Caco-2 (cell line): Measurements from ENCODE around the gene NRBF2. TPM values are rescaled to one million over a fixed set of nuclear protein-coding genes. Genes with fewer than 3 reads are reported as not detected.

ENCODE experiments used
- BruUV-seq: library from RNA; stranded (reverse); fragments of 400-500 nt; replicated peaks from 2 replicates; lab custom pipeline; 2021; lab: Mats Ljungman, UMichigan
- CTCF ChIA-PET: fragments of 300-600 bp; sonication (Branson Sonifier 250); formaldehyde crosslinking; loops from one replicate; lab custom pipeline; 2022; ENCODE audit warnings: antibody characterized with exemption; lab: Charles Lee
- POLR2A ChIA-PET: fragments of 300-600 bp; sonication (Branson Sonifier 250); formaldehyde crosslinking; loops from one replicate; lab custom pipeline; 2022; ENCODE audit warnings: antibody characterized with exemption; lab: Charles Lee
- DNase-seq, 2 experiments: peaks; one replicate each; pipeline versions ENCODE4 v3.0.0 to v3.0.0-alpha.2; 2020 to 2022
- H3K27me3 ChIP-seq: replicated peaks from 2 replicates; pipeline ENCODE4 v1.6.0; 2011; ENCODE audit warnings: low read length; ENCODE audit not compliant: control insufficient read depth, insufficient read depth
- H3K36me3 ChIP-seq: 2 replicates; pipeline ENCODE4 v1.5.1; 2011; ENCODE audit warnings: low read length; ENCODE audit not compliant: control insufficient read depth, insufficient read depth
- H3K4me1 ChIP-seq: fragments of 250-450 bp; sonication (Bioruptor Pico); 2 replicates; pipeline ENCODE4 v1.5.1; 2020; ENCODE audit warnings: mild to moderate bottlenecking
- H3K4me3 ChIP-seq: 2 replicates; pipeline ENCODE4 v1.5.1; 2011; ENCODE audit warnings: low read depth, mild to moderate bottlenecking, control low read depth, low read length
- H3K9me3 ChIP-seq: fragments of 250-450 bp; sonication (Bioruptor Pico); 2 replicates; pipeline ENCODE4 v1.5.1; 2020; ENCODE audit warnings: mild to moderate bottlenecking, moderate library complexity
- H3K27ac Mint-ChIP-seq: one replicate; pipeline ENCODE4 v1.8.0; 2022; ENCODE audit warnings: mixed read lengths; ENCODE audit not compliant: unreplicated experiment
- H3K27me3 Mint-ChIP-seq: one replicate; pipeline ENCODE4 v1.8.0; 2022; ENCODE audit warnings: mixed read lengths; ENCODE audit not compliant: insufficient read depth, unreplicated experiment
- H3K36me3 Mint-ChIP-seq: one replicate; pipeline ENCODE4 v1.8.0; 2022; ENCODE audit warnings: mild to moderate bottlenecking, mixed read lengths; ENCODE audit not compliant: insufficient read depth, unreplicated experiment
- H3K4me1 Mint-ChIP-seq: one replicate; pipeline ENCODE4 v1.8.0; 2022; ENCODE audit warnings: low read depth, mixed read lengths; ENCODE audit not compliant: unreplicated experiment
- H3K4me3 Mint-ChIP-seq: one replicate; pipeline ENCODE4 v1.8.0; 2022; ENCODE audit warnings: mild to moderate bottlenecking, moderate library complexity, mixed read lengths; ENCODE audit not compliant: unreplicated experiment
- H3K9me3 Mint-ChIP-seq: one replicate; pipeline ENCODE4 v1.8.0; 2022; ENCODE audit warnings: mixed read lengths; ENCODE audit not compliant: unreplicated experiment
- CTCF ChIP-seq, 2 experiments: fragments of 200-600 bp in 1 of 2; IDR thresholded peaks; 1 replicate in 1 of 2; 2 replicates in 1 of 2; pipeline versions ENCODE4 v1.5.1 to v1.8.0; 2011 to 2022; ENCODE audit warnings: antibody characterized with exemption in 1 of 2, control low read depth in 1 of 2, inconsistent platforms in 1 of 2, low read depth in 1 of 2, low read length in 1 of 2, mild to moderate bottlenecking in 1 of 2, moderate library complexity in 1 of 2; ENCODE audit not compliant: insufficient read depth in 1 of 2, severe bottlenecking in 1 of 2, unreplicated experiment in 1 of 2
- intact Hi-C: fragments of 100-400 bp; cut with micrococcal nuclease; formaldehyde crosslinking; loops from one replicate; pipeline ENCODE4 v1.10.0; 2022; ENCODE audit not compliant: unreplicated experiment
- total RNA-seq: library from RNA; stranded (reverse); gene quantifications from 2 replicates; pipeline ENCODE4 v1.2.3, GENCODE V29; 2022

The NRBF2 gene
- total RNA-seq, 1 experiment from 2014 or later = 52.5 TPM

- H3K4me3 ChIP-seq = peak overlapping the region; percentile 60
- Mint-ChIP-seq H3K27ac (peak overlapping the region; percentile 91), H3K4me1 (peaks cover 35% of the 10 kb centered on the region), H3K27me3 (no peaks in the 10 kb centered on the region), H3K9me3 (peaks cover 21% of the 10 kb centered on the region), H3K4me3 (peak overlapping the region; percentile 94), H3K36me3 (peaks cover 19% of the 10 kb centered on the region)
- peaks cover 9% of the 10 kb centered on the region; the same call in 1 of the 2 replicates for H3K9me3 ChIP-seq
- intact Hi-C loops = loop anchor here (1.0 kb wide), 5 partner anchors 24 to 496 kb away; partner anchors contain the start of genes ADO and EGR2
- H3K36me3 ChIP-seq = no peaks in the 10 kb centered on the region
- no peak for TF ChIP-seq CTCF (IDR thresholded peaks at IDR 0.05; ENCODE audit: insufficient read depth in 1 of 2, low read depth in 1 of 2, low read length in 1 of 2, severe bottlenecking in 1 of 2, unreplicated experiment in 1 of 2)
- no peaks in the 10 kb centered on the region for H3K27me3 ChIP-seq
- BruUV-seq = TSS peak; percentile 64
- ChIA-PET CTCF (interaction anchor here (0.6 to 1.0 kb wide), 4 partner anchors 24 to 1728 kb away, joined by 3 to 5 read pairs (median 4); no protein-coding TSS in a partner anchor), POLR2A (interaction anchor here (0.8 to 1.4 kb wide), 3 partner anchors 77 to 496 kb away, joined by 3 to 7 read pairs (median 6); partner anchors contain the start of gene ADO)
- peaks cover 14% of the 10 kb centered on the region for H3K4me1 ChIP-seq
- no peak for DNase-seq
These were observed 861 bp downstream of the NRBF2 start for GRCh38 chr10:63133821-63134557.

- Mint-ChIP-seq H3K27ac (no peak overlapping the region), H3K4me1 (peaks cover 18% of the 10 kb centered on the region)
- no peak for TF ChIP-seq CTCF (IDR thresholded peaks at IDR 0.05; ENCODE audit: insufficient read depth in 1 of 2, low read depth in 1 of 2, low read length in 1 of 2, severe bottlenecking in 1 of 2, unreplicated experiment in 1 of 2)
These were observed 4.2 kb downstream of the NRBF2 start for GRCh38 chr10:63137306-63137705.

GRCh38 chr10:63140077-63140476, 6.9 kb downstream of the NRBF2 start:
- BruUV-seq = no TSS peak
- H3K9me3 Mint-ChIP-seq = no peaks in the 10 kb centered on the region
- Histone ChIP-seq H3K36me3 (no peaks in the 10 kb centered on the region), H3K4me1 (no peaks in the 10 kb centered on the region), H3K4me3 (no peak overlapping the region), H3K27me3 (no peaks in the 10 kb centered on the region), H3K9me3 (no peaks in the 10 kb centered on the region)
- CTCF ChIA-PET = interaction anchor here (1.3 kb wide), 1 partner anchor 18 kb away, joined by 5 read pairs; no protein-coding TSS in a partner anchor
- POLR2A ChIA-PET = no interaction called here
- peaks cover 13% of the 10 kb centered on the region for H3K4me1 Mint-ChIP-seq
- no peak overlapping the region for H3K4me3 Mint-ChIP-seq
- DNase-seq = no peak
- intact Hi-C loops = no loop called here
- H3K36me3 Mint-ChIP-seq = peaks cover 25% of the 10 kb centered on the region
- H3K27me3 Mint-ChIP-seq = no peaks in the 10 kb centered on the region
- H3K27ac Mint-ChIP-seq = peak overlapping the region; percentile 39
- TF ChIP-seq CTCF (IDR thresholded peaks at IDR 0.05; ENCODE audit: insufficient read depth in 1 of 2, low read depth in 1 of 2, low read length in 1 of 2, severe bottlenecking in 1 of 2, unreplicated experiment in 1 of 2) = no peak

More at GRCh38 chr10:63137306-63137705, 4.2 kb downstream of the NRBF2 start:
- DNase-seq = no peak
- POLR2A ChIA-PET = no interaction called here
- CTCF ChIA-PET = interaction anchor here (1.2 kb wide), 1 partner anchor 21 kb away, joined by 4 read pairs; no protein-coding TSS in a partner anchor
- H3K36me3 ChIP-seq = no peaks in the 10 kb centered on the region
- 0 out of 2 replicates have a peak, but pooled peaks cover 2% of the 10 kb centered on the region for H3K9me3 ChIP-seq
- no TSS peak for BruUV-seq
- Mint-ChIP-seq H3K4me3 (no peak overlapping the region), H3K9me3 (peaks cover 3% of the 10 kb centered on the region), H3K27me3 (no peaks in the 10 kb centered on the region), H3K36me3 (peaks cover 26% of the 10 kb centered on the region)
- peaks cover 14% of the 10 kb centered on the region for H3K4me1 ChIP-seq
- intact Hi-C loops = no loop called here
- no peaks in the 10 kb centered on the region for H3K27me3 ChIP-seq
- H3K4me3 ChIP-seq = no peak overlapping the region
